GM19193 (cell line): ENCODE results near the gene ST7.

ENCODE experiments used
- POLR2A ChIP-seq: IDR thresholded peaks from 4 replicates; pipeline ENCODE4 v1.6.1; 2011; ENCODE audit not compliant: insufficient read depth, insufficient read length; ENCODE audit errors: extremely low read depth

The ST7 gene

GRCh38 chr7:117218700-117219099, 265.4 kb downstream of the ST7 start:
- no peak for TF ChIP-seq POLR2A

- no peak for TF ChIP-seq POLR2A
These were observed 266.2 kb downstream of the ST7 start for GRCh38 chr7:117219485-117219884.

- TF ChIP-seq POLR2A, result no peak
These were observed 267.5 kb downstream of the ST7 start for GRCh38 chr7:117220836-117221235.

DNA sequence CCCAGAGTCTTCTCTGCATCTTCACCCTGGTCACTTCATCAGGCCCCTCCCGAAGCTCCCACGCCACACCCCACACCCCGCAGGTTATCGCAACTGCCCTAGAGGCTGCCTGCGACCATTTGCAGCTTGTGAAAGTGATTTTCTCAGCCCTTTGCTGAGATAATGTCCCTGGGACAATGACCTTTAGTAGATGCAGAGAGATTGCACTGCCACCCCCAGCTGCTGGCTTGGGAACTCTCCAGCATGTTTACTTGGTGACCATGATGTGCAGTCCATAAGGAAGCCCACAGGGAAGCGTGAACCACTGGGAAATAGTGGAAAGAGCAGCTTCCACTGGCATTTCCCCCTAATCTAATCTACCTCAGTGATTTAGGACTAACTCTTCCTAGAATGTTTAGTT, 272.2 kb downstream of the ST7 start:
- no peak for TF ChIP-seq POLR2A

DNA sequence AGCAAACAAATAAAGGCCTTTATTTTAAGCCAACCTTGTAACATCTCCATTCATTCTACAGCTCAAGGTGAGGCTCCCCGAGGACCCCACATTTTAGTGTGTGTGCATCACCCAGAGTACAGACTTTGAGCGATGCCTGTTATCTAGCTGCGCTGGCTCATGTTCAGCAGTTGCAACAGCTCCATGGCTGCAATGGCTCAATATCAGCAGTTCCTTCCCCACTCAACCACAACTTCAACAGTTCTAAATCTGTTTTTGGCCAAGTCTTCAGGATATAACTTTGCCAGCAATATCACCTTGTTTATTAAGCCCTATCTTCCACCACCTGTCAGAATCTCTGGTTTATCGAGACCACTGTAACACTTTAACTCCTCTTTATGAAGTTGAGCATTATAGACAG, 273.8 kb downstream of the ST7 start:
- TF ChIP-seq POLR2A, result no peak

DNA sequence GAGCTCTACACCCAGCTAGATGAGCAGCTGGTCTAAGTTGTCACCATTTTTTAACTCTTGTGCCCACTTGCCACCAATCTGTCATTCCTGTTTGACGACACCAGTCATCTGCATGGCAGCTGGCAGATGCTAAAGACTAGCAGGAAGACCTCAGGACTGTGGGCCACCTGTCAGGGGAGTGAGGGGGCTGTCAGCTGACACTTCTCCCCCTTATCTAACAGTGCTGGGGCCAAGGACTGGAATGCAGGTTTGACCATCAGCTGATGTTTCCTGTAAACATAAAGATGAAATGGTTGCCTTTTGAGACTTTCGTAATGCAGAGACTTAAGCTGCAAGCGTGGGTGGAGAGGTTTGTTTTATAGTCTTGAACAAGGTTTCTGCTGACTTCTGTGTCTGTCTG, 276.0 kb downstream of the ST7 start:
- TF ChIP-seq POLR2A, result no peak

GRCh38 chr7:117230276-117231046, 277.2 kb downstream of the ST7 start:
- no peak for TF ChIP-seq POLR2A

GRCh38 chr7:117231047-117231359, 277.7 kb downstream of the ST7 start:
- no peak for TF ChIP-seq POLR2A

GRCh38 chr7:117237646-117238045, 284.3 kb downstream of the ST7 start:
- no peak for TF ChIP-seq POLR2A

DNA sequence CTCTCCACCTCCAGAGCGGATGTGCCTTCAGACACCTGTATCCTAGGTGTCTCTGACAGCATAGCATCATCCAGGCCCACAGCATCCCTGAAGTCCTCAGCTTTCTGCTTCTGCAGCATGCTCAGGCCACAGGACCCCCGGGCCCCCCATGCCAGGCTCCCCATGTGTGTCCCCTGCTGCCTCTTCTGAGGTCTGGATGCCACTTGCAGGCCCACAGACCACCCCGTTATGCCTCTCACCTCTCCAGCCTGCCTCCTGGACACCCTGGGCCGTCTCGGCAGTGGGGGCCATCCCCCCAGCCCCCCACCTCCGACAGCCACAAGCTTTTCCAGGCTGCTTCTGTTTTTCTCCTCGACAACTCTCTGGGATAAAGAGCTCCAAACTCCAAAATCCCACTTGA, 285.2 kb downstream of the ST7 start:
- TF ChIP-seq POLR2A, result no peak

- no peak for TF ChIP-seq POLR2A
These were observed 285.6 kb downstream of the ST7 start for GRCh38 chr7:117238937-117239336.

GRCh38 chr7:117241088-117241487, 287.8 kb downstream of the ST7 start:
- no peak for TF ChIP-seq POLR2A

DNA sequence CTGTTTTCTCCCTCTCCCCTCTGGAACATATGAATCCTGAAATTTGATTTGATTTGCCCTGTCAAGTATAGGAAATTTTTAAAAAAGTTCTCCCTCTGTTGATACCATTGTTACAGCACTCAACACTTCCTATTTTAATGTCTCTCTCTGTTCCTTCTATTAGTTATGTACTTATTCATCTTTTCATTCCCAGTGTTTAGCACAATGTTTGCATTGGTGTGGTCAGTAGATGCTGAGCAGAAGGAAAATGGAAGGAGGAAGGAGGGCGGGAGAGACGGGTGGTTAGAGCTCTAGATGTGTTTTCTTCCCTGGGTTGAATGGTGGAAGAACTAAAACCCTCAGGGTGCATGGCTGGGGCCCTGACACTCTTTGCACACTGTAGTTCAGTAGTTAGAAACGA, 290.1 kb downstream of the ST7 start:
- no peak for TF ChIP-seq POLR2A

- TF ChIP-seq POLR2A, result no peak
These were observed 294.5 kb downstream of the ST7 start for GRCh38 chr7:117247809-117248208.

GRCh38 chr7:117248829-117249228, 295.5 kb downstream of the ST7 start:
- TF ChIP-seq POLR2A, result no peak

DNA sequence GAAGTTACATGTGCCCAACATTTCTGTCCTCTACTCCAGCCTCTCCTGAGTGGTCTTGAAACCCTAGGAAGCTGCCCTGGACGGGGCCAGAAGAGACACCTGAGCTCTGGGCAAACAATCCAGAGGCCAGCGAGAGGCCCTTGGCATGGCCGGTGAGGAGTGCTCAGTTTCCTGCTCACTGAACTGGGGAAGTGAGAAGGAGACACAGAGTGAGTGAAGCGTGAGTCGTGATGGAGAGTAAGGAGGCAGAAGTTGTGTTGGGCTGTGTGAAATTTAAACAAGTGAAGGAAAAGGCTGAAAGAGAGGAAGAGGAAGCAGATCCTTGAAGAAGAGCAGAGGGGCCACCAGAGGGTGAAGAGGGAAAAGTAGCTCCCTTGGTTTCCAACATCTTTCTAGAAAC, 296.4 kb downstream of the ST7 start:
- no peak for TF ChIP-seq POLR2A

DNA sequence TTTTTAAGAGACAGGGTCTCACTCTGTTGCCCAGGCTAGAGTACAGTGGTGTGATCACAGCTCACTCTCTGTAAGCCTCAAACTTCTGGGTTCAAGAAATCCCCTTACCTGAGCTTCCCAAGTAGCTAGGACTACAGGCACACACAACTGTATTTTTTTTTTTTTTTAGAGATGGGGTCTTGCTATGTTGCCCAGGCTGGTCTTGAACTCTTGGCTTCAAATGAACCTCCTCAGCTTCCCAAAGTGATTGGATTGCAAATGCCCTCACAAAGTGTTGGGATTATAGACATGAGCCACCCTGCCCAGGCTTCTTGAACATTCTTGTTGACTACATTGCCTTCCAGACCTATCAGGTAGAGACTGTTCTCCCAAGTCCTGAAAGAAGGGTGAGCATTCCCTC, 296.9 kb downstream of the ST7 start:
- no peak for TF ChIP-seq POLR2A
